Mucosa of descending colon (tissue), 3 donors: Measurements from ENCODE around the gene PPP1R8. TPM values are rescaled to one million over a fixed set of nuclear protein-coding genes. Genes with fewer than 3 reads are reported as not detected.
"Not testable (repeated sequence)": the region's sequence is repeated elsewhere in the genome, so short reads cannot be mapped to it uniquely, and the experiment has no call there.

Experiments used
- ATAC-seq: fragments of 200-7000 bp; cut with Tn5 transposase; one replicate; pipeline ENCODE4 v1.9.1; 2020; ENCODE audit warnings: mild to moderate bottlenecking, moderate library complexity
- DNase-seq, 3 donors: peaks; one replicate each; pipeline ENCODE4 v3.0.0-alpha.2; 2020
- H3K36me3 ChIP-seq: fragments of 200-600 bp; one replicate; pipeline ENCODE4 v1.8.0; 2021; ENCODE audit warnings: low read depth, mild to moderate bottlenecking
- H3K4me1 ChIP-seq: fragments of 200-600 bp; one replicate; pipeline ENCODE4 v1.8.0; 2021; ENCODE audit warnings: low read depth, mild to moderate bottlenecking
- H3K4me3 ChIP-seq: fragments of 200-600 bp; one replicate; pipeline ENCODE4 v1.8.0; 2021; ENCODE audit warnings: mild to moderate bottlenecking
- H3K9me3 ChIP-seq: fragments of 200-600 bp; one replicate; pipeline ENCODE4 v1.8.0; 2021; ENCODE audit warnings: mild to moderate bottlenecking
- CTCF ChIP-seq: fragments of 200-600 bp; IDR thresholded peaks from one replicate; pipeline ENCODE4 v1.8.0; 2022; ENCODE audit warnings: antibody characterized with exemption, mild to moderate bottlenecking
- intact Hi-C, 2 donors: fragments of 100-400 bp; cut with DNase I in 1 of 2; cut with micrococcal nuclease in 1 of 2; formaldehyde crosslinking; loops; one replicate each; pipeline versions ENCODE4 v1.11.0 to v1.11.1; 2022; cut with DNase I, micrococcal nuclease
- total RNA-seq, 3 donors: library from RNA; stranded (reverse); fragmentation: NEBNext Ultra II Directional in 2 of 3; extraction: Animal tissue kit (Norgen Biotek cat#: 25700) in 2 of 3; gene quantifications; one replicate each; pipeline versions ENCODE4 v1.2.1 to v1.2.4, GENCODE V29; 2021 to 2023
- donor health status: DM: no; HTN: no; CAD: no; lungs with moderate emphysema.
- donor health status: DM: no; HTN: no; CAD: no.
- donor health status: DM: no; HTN: yes; CAD: no.

Gene PPP1R8
- total RNA-seq, 3 donors from 2014 or later, result 29.1 to 33.7 (median 31.0) TPM

- DNase-seq (peak in 1 of 3 donors; percentile 32), ATAC-seq (peak; percentile 64)
- intact Hi-C loops, result no loop called here
- no peak for TF ChIP-seq CTCF
- Histone ChIP-seq H3K36me3 (no peaks in the 10 kb centered on the region), H3K4me1 (peaks cover 9% of the 10 kb centered on the region), H3K9me3 (no peaks in the 10 kb centered on the region), H3K4me3 (no peak overlapping the region)
These were observed 41.0 kb upstream of the PPP1R8 start for GRCh38 chr1:27789540-27790041.

GRCh38 chr1:27790270-27790669 lies 40.3 kb upstream of the PPP1R8 start:
- ATAC-seq, H3K4me3 ChIP-seq, intact Hi-C loops, H3K36me3 ChIP-seq, DNase-seq, H3K9me3 ChIP-seq, H3K4me1 ChIP-seq: not testable (repeated sequence)

GRCh38 chr1:27795601-27796000 lies 35.0 kb upstream of the PPP1R8 start:
- DNase-seq (no peak), ATAC-seq (no peak)
- no peaks in the 10 kb centered on the region for H3K36me3 ChIP-seq
- TF ChIP-seq CTCF, result no peak
- H3K4me3 ChIP-seq, result no peak overlapping the region
- intact Hi-C loops, result no loop called here
- no peaks in the 10 kb centered on the region for H3K4me1 ChIP-seq
- H3K9me3 ChIP-seq, result no peaks in the 10 kb centered on the region

- TF ChIP-seq CTCF, result no peak
- Histone ChIP-seq H3K4me3 (no peak overlapping the region), H3K9me3 (no peaks in the 10 kb centered on the region), H3K4me1 (no peaks in the 10 kb centered on the region), H3K36me3 (no peaks in the 10 kb centered on the region)
- no peak for DNase-seq
- ATAC-seq, result no peak
- intact Hi-C loops, result no loop called here
These were observed 25.8 kb upstream of the PPP1R8 start for GRCh38 chr1:27804791-27805190.

- Histone ChIP-seq H3K4me3 (no peak overlapping the region), H3K9me3 (no peaks in the 10 kb centered on the region), H3K4me1 (no peaks in the 10 kb centered on the region), H3K36me3 (no peaks in the 10 kb centered on the region)
- intact Hi-C loops, result no loop called here
- TF ChIP-seq CTCF, result no peak
- DNase-seq, result no peak
- ATAC-seq, result no peak
These were observed 23.8 kb upstream of the PPP1R8 start for GRCh38 chr1:27806758-27807157.

- H3K4me1 ChIP-seq, result no peaks in the 10 kb centered on the region
- TF ChIP-seq CTCF, result no peak
- no peak for DNase-seq
- no peaks in the 10 kb centered on the region for H3K9me3 ChIP-seq
- H3K36me3 ChIP-seq, result no peaks in the 10 kb centered on the region
- H3K4me3 ChIP-seq, result no peak overlapping the region
- ATAC-seq, result no peak
- intact Hi-C loops, result no loop called here
These were observed 23.2 kb upstream of the PPP1R8 start for GRCh38 chr1:27807385-27807784.

- H3K4me3 ChIP-seq, intact Hi-C loops, DNase-seq, ATAC-seq, H3K36me3 ChIP-seq, H3K4me1 ChIP-seq, H3K9me3 ChIP-seq: not testable (repeated sequence)
These were observed 22.5 kb upstream of the PPP1R8 start for GRCh38 chr1:27808131-27808530.
